Stimulated activated memory B cell treated with anti-CD40 and anti-IgM and Interleukin-4, amounts not matched to agents 10 μg/mL and 1 μg/mL and 100 μg/mL, for 72 hours (primary cell): Measurements from ENCODE around the gene ZNF20.
"Not testable (repeated sequence)": the region's sequence is repeated elsewhere in the genome, so short reads cannot be mapped to it uniquely, and the experiment has no call there.

Source experiments
- ATAC-seq: fragments of 150-1000 bp; cut with Tn5 transposase; 2 replicates; pipeline ENCODE4 v1.10.0; 2021
- H3K27ac Mint-ChIP-seq: one replicate; pipeline ENCODE4 v1.8.0; 2022; ENCODE audit warnings: mild to moderate bottlenecking, mixed read lengths
- H3K27me3 Mint-ChIP-seq: one replicate; pipeline ENCODE4 v1.8.0; 2022; ENCODE audit warnings: mixed read lengths
- H3K36me3 Mint-ChIP-seq: one replicate; pipeline ENCODE4 v1.8.0; 2022; ENCODE audit warnings: mixed read lengths
- H3K4me1 Mint-ChIP-seq: one replicate; pipeline ENCODE4 v1.8.0; 2022; ENCODE audit warnings: mixed read lengths
- H3K4me3 Mint-ChIP-seq: one replicate; pipeline ENCODE4 v1.8.0; 2022; ENCODE audit warnings: mild to moderate bottlenecking, moderate library complexity, mixed read lengths
- H3K9me3 Mint-ChIP-seq: one replicate; pipeline ENCODE4 v1.8.0; 2022; ENCODE audit warnings: mixed read lengths

Gene ZNF20

GRCh38 chr19:12092065-12092867 is 47.9 kb downstream of the ZNF20 start:
- Mint-ChIP-seq H3K36me3 (peaks cover 15% of the 10 kb centered on the region), H3K4me3 (peak overlapping the region; percentile 80), H3K27ac (peak overlapping the region; percentile 75)

GRCh38 chr19:12090807-12091206 is 49.3 kb downstream of the ZNF20 start:
- Mint-ChIP-seq H3K36me3 (peaks cover 8% of the 10 kb centered on the region), H3K4me3 (peak overlapping the region; percentile 11), H3K4me1 (peaks cover 29% of the 10 kb centered on the region), H3K9me3 (peaks cover 3% of the 10 kb centered on the region), H3K27me3 (peaks cover 9% of the 10 kb centered on the region), H3K27ac (no peak overlapping the region)
- peak; percentile 54 for ATAC-seq

More at GRCh38 chr19:12092065-12092867, 47.9 kb downstream of the ZNF20 start:
- peak; percentile 91 for ATAC-seq
- Mint-ChIP-seq H3K27me3 (peaks cover 9% of the 10 kb centered on the region), H3K4me1 (peaks cover 29% of the 10 kb centered on the region), H3K9me3 (peaks cover 3% of the 10 kb centered on the region)

- no peak overlapping the region for H3K4me3 Mint-ChIP-seq
- ATAC-seq = no peak
- no peak overlapping the region for H3K27ac Mint-ChIP-seq
- H3K4me1 Mint-ChIP-seq = no peaks in the 10 kb centered on the region
- H3K36me3 Mint-ChIP-seq = no peaks in the 10 kb centered on the region
- H3K9me3 Mint-ChIP-seq = peaks cover 3% of the 10 kb centered on the region
- H3K27me3 Mint-ChIP-seq = no peaks in the 10 kb centered on the region
Measured at GRCh38 chr19:12085074-12085818, 54.9 kb downstream of the ZNF20 start.

GRCh38 chr19:12083336-12083735 is 56.8 kb downstream of the ZNF20 start:
- not testable (repeated sequence) for H3K27me3 Mint-ChIP-seq, H3K36me3 Mint-ChIP-seq, H3K4me3 Mint-ChIP-seq, ATAC-seq, H3K27ac Mint-ChIP-seq, H3K9me3 Mint-ChIP-seq, H3K4me1 Mint-ChIP-seq
